Activated CD4-positive, alpha-beta T cell treated with anti-CD3 and anti-CD28 coated beads, Interleukin-2, Interleukin-4, amounts not matched to agents 100 ng/mL and 50 ng/mL, durations not matched to agents 16 hours and 8 hours (primary cell): ENCODE measurements around the gene KCND1.

Experiments
- DNase-seq: peaks from one replicate; pipeline ENCODE4 v3.0.0-alpha.2; 2020; ENCODE audit warnings: low spot score

The KCND1 gene

GRCh38 chrX:48937054-48937907 is 34.4 kb downstream of the KCND1 start:
- DNase-seq = peak; percentile 94

DNA sequence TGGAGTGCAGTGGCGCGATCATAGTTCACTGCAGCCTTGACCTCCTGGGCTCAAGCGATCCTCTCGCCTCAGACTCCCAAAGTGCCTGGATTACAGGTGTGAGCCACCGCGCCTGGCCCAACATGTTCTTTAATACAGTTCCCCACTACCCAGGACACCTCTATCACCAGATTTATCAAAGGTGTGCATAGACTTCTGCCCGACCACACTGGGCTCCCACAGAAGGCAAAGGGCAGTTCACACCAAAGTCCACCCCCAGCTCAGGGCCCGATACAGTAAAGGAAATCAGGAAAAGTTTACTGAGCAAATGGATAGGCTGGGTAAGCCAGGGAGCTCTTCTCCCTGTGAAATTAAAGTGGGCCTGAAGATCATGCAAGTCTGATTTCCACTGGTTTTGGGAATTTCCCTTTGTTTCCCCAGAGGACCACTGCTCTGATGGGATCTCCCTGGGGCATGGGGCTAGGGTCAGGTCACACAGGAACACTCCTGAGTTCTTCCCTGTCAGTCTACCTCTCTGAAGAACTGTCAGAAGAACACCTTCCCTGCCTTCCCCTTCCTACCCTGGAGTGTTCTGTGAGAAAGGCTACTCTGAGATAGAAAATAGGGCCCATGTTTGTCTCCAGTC is 35.1 kb downstream of the KCND1 start:
- no peak for DNase-seq

DNA sequence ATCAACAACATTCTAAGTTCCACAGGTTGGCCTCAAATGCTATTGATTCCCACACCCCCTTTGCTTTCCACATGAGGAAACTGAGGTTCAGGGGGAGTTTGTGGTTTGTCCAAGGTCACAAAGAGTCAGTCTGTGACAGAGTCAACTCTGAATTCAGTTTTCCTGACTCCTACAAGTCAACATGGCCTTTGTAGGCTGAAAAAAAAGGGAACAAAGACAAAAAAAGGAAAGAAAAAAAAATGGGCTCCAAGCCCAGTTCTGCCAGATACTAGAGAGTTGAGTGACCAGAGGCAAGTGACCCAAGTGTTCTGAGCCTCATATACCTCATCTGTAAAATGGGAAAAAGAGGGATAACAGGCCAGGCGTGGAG is 36.4 kb downstream of the KCND1 start:
- no peak for DNase-seq

DNA sequence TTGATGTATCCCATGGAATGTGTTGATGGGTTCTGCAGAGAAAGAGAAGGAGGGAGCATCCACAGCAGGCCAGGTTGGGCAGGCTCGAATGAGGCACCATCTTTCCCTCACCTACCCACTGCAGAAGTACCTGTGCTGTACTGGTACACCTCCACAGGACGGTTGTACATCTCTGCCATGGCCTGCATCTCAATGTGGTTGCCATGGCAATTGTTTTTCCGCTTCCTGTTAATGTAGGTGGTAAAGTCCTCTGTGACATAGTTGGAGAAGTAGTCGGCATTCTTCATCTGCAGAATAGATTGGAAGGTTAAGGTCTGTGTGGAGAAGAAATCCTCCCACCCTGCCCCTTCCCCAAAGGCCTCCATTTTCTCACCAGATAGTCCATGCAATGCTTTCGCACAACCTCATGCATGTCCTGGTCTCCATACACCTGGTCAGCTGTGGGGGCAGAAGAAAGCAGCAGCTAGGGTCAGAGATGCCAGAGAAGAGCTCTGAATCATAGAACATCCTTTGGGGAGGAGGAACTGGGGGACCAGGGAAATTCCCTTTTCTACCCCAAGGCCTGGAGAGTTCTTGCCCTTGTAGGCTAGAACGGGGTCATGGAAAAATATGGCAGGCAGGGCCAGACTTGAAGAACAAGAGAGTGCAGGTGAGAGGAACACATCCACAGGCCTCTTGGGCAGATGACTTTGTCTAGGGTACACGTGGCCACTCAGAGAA is 36.9 kb downstream of the KCND1 start:
- no peak for DNase-seq

DNA sequence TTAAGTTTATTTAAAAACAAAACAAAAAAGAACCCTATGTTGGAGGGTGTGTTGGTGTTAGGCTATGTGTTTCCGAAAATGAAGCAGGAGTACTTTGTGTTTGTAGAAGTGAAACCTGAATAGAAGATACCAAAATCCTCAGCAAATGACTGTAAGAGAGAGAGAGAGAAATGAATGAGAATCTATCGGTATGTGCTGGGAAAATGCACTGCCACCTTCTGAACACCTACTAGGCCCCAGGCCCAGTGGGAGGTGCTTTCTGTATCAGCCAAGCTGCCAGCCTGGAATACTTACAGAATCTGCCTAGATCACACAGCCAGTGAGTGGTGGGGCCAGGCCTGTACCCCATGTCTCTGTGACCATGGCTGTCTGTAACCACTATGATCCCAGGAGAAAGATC is 37.9 kb downstream of the KCND1 start:
- no peak for DNase-seq

DNA sequence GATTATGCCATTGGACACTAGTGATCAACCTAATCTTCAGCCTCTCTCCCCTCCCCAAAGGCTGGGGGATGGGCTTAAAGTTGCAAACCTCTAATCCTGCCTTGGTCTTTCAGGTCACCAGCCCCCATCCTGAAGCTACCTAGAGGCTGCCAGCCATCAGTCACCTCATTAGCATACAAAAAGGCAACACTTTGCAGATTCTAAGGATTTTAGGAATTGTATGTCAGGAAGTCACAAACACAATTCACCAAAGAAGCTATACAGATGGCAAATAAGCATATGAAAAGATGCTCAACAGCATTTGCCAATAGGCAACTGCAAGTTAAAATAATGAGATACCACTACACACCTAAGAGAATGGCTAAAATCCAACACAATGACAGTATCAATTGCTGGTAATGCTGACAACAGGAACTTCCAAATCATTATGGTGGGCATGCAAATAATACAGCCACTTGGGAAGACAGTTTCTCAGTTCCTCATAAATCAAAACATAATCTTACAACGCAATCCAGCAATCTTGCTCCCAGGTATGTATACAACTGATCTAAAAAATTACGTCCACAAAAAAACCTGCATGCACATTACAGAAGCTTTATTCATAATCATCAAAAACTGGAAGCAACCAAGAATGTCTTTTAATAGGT is 43.8 kb downstream of the KCND1 start:
- DNase-seq = no peak

- no peak for DNase-seq
Measured at GRCh38 chrX:48927123-48927522, 44.5 kb downstream of the KCND1 start.

DNA sequence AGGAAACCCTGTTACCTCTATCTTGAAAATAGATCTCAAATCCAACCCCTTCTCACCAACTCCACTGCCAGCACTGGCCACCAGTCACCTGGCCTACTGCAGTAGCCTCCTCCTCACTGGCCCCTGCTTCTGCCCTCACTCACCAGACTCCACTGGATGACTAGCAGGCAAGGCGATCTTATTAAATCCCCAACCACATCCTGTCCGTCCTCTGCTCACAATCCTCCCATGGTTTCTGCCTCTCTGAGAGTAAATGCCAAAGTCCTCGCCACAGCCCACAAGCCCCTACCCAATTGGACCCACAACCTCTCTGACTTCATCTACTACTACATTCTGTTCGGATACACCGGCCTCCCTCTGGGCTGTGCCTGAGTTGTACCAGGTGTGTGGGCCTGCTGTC is 47.4 kb downstream of the KCND1 start:
- DNase-seq = no peak

- no peak for DNase-seq
Measured at GRCh38 chrX:48923771-48924170, 47.9 kb downstream of the KCND1 start.

GRCh38 chrX:48920718-48921104 is 50.9 kb downstream of the KCND1 start:
- no peak for DNase-seq

- peak; percentile 52 for DNase-seq
Measured at GRCh38 chrX:48919947-48920717, 51.5 kb downstream of the KCND1 start.

DNA sequence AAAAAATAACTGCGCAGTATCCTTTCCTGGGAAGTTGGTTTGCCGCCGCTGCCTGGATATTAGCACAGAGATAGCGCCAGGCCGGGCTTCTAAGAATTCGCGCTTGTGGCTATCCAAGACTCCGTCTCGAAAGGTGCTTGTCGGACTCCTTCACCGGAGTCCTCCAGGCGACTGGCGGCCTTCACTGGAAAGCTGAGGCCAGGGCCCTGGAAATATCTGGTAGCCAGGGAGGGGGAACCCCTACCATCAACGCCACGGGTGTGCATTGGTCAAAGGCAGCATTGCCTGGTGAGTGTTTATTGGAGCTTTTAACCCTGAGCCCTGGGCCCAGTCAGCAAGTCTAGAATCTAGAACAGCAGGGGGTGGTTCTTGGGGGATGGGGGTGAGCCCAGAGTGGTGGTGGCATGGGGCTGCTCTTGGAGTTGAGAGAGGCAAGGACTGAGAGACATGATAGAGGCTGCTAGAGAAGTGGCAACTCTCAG is 52.2 kb downstream of the KCND1 start:
- DNase-seq = peak; percentile 24

- DNase-seq = peak; percentile 93
Measured at GRCh38 chrX:48918643-48919340, 52.9 kb downstream of the KCND1 start, which contains the start of gene PIM2. PIM2 (minus strand) TSS chrX:48919024; CDS start chrX:48918834, 190 bp downstream.

DNA sequence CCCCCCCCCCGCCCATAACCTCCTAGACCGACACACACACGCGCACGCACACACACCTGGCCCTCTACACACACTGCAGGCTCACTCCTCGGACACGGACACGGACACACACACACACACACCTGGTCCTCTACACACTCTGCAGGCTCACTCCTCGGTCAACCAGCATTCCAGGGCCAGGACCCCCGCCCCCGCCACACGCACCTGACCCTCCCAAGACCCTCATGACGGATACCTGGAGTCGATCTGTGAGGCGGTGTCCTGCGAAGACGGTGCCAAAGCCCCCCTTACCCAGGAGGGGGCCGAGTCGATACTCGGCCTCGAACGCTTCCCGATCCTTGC is 53.4 kb downstream of the KCND1 start:
- no peak for DNase-seq

DNA sequence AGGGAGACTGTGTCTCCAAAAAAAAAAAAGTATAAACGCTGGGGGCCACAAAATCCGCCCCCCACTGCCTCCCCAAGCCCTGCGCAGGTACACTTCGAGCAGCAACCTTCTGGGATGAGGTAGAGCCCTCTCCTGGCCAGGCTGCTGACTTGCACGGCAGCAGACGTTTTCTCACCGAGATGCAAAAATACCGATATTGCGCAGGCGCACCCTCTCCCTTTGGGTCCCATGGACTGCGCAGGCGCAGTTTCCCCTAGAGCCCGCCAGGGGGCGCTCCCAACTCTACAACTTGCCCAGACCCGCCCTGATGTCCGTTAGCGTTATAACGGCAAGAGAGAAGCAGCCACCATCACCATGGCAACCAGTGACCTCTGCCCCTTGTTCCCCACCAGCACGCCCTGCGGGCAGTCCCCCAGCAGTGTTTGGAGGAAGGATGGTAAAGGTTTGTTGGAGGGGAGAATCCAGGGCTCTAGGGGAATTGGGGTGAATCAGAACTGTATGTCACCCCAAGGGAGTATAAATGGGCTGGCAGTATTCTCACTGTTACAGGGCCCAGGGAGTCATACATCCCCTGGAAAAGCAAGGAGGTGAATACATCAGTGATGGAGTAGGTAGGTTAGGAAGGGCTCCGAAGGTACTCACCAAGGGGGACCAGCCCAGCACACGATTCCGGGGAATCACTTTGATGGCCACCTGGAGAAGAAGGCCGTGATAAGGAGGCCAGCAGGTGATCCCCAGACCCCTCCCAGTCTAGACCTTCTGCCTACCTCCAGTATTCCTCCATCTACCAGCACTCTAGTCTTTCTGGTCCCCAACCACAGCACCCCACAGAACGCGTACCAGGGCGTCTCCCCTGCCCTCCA is 54.3 kb downstream of the KCND1 start:
- DNase-seq = peak; percentile 91

DNA sequence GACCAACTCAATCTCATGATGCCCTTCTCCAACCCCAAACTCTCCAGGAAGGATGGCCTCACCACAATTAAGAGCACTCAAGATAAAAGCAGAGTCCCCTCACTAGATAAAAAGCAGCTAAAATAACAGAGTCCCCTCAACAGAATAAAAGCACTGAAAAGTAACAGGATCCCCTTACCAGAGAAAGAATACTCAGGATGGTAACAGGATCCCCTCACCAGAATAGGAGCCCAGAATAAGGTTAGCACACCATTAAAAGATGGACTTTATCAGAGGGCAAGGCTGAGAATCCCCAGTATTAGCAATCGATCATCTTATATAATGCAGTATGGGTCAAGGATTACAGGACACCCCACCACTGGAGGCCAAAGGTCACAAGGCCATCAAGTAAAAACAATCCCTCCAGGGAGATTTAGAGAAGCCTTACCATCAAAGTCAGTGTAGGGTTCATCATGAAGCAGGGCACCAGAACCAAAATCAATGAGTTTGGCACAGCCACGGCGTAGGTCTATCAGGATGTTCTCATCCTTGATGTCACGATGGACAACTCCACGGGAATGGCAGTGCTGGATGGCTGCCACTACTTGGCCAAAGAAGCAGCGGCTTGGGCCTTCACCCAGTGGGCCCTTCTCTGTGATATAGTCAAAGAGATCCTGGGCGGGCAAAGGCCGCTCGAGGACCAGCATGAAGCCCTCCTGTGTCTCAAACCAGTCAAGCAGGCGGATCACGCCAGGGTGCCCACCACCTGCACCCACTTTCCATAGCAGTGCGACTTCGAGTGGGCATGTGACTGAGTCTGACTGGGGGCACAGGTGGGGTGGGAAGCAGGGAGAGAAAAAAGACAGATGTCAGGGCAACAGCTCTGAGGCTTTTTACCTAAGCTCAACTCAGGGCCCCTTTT is 56.8 kb downstream of the KCND1 start:
- no peak for DNase-seq

DNA sequence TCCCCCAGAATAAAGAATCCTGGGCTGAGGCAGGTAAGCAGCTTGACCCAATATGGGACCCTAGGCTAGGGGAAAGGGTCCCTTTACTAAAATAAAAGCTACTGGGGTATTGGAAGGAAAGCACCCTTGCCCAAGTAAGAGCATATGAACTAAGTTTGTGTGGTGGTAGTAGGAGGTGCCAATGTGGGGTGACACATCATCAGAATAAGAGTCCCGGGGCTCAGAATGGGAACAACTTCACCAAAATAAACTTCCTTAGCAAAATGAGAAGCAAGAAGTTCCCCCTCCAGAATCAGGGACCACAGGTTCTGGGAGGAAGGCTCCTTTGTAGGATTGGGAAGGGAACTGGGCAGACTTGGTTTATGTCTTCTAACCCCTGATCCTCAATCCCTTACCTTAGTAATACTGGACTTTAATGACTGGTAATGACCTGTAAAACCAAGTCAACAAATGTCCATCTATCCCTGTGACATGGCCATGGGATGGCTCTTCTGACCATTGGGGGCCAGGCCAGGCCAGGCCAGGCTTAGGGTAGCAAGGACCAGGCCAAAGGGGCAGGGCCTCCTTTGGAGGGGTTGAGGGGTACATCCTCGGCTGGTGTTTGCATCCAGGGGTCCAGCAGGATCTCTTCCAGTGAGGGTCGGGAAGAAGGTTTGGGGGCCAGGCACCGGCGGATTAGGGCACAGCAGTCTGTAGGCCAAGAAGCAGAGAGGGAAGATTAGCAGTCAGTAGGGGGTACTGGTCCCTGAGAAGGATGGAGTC is 57.9 kb downstream of the KCND1 start:
- no peak for DNase-seq
